Breast epithelium (tissue), 4 donors: ENCODE measurements around the gene GLB1L2. TPM values are rescaled to one million over a fixed set of nuclear protein-coding genes. Genes with fewer than 3 reads are reported as not detected.

Source experiments
- DNase-seq, 2 donors: peaks; one replicate each; pipeline ENCODE4 v3.0.0-alpha.2; 2019; ENCODE audit warnings: low spot score in 2 of 2
- H3K27ac ChIP-seq, 2 donors: fragments of 200-600 bp; sonication (generic) in 1 of 2; one replicate each; pipeline ENCODE4 v1.5.1; 2016 to 2019; ENCODE audit warnings: mild to moderate bottlenecking in 1 of 2
- H3K27me3 ChIP-seq, 2 donors: fragments of 200-600 bp; sonication (generic) in 1 of 2; one replicate each; pipeline versions ENCODE4 v1.5.1 to v1.6.0; 2017 to 2019; ENCODE audit warnings: control low read depth in 1 of 2, mild to moderate bottlenecking in 1 of 2
- H3K36me3 ChIP-seq: fragments of 200-600 bp; one replicate; pipeline ENCODE4 v1.5.1; 2019
- H3K4me1 ChIP-seq, 2 donors: fragments of 200-600 bp; sonication (generic); one replicate each; pipeline ENCODE4 v1.5.1; 2016 to 2019; ENCODE audit warnings: control low read depth in 1 of 2
- H3K4me3 ChIP-seq, 3 donors: fragments of 200-600 bp; sonication (generic); 1 replicate in 2 of 3; 2 replicates in 1 of 3; pipeline ENCODE4 v1.5.1; 2016 to 2019; ENCODE audit warnings: mild to moderate bottlenecking in 3 of 3, moderate library complexity in 2 of 3
- H3K9me3 ChIP-seq, 2 donors: fragments of 200-600 bp; sonication (generic) in 1 of 2; one replicate each; pipeline ENCODE4 v1.5.1; 2016 to 2019; ENCODE audit warnings: control low read depth in 1 of 2
- CTCF ChIP-seq, 3 donors: fragments of 450-650 bp; IDR thresholded peaks; one replicate each; pipeline ENCODE4 v1.5.1; 2016 to 2017; ENCODE audit warnings: antibody characterized with exemption in 3 of 3, mild to moderate bottlenecking in 3 of 3, moderate library complexity in 3 of 3
- POLR2A ChIP-seq: fragments of 450-650 bp; IDR thresholded peaks from one replicate; pipeline ENCODE4 v1.6.1; 2016; ENCODE audit warnings: antibody characterized with exemption, mild to moderate bottlenecking, moderate library complexity
- POLR2AphosphoS5 ChIP-seq, 3 donors: sonication (generic); formaldehyde crosslinking; IDR thresholded peaks; one replicate each; pipeline ENCODE4 v1.6.1; 2017; ENCODE audit warnings: antibody characterized with exemption in 3 of 3
- intact Hi-C: fragments of 100-400 bp; cut with DNase I; formaldehyde crosslinking; loops from one replicate; pipeline ENCODE4 v1.15.1; 2023; ENCODE audit warnings: low total_unique reads
- total RNA-seq, 3 donors: library from RNA; depleted of rRNA; stranded (reverse); fragments of >200 nt; gene quantifications; one replicate each; pipeline ENCODE4 v1.1.0, GENCODE V29; 2016

The GLB1L2 gene
- total RNA-seq, 3 donors from 2014 or later: 3.4 to 11.5 (median 6.6) TPM

GRCh38 chr11:134360050-134360835, 28.5 kb downstream of the GLB1L2 start:
- Histone ChIP-seq H3K27ac (no peak overlapping the region), H3K4me3 (no peak overlapping the region), H3K27me3 (no peaks in the 10 kb centered on the region), H3K9me3 (no peaks in the 10 kb centered on the region), H3K36me3 (no peaks in the 10 kb centered on the region), H3K4me1 (no peaks in the 10 kb centered on the region)
- DNase-seq: peak; percentile 57 to 79
- peak in 2 of 3 donors; percentile 71 to 86 for TF ChIP-seq CTCF (IDR thresholded peaks at IDR 0.05)
- TF ChIP-seq POLR2A: no peak
- TF ChIP-seq POLR2AphosphoS5 (IDR thresholded peaks at IDR 0.05): no peak
- intact Hi-C loops: no loop called here

GRCh38 chr11:134361661-134362060, 29.9 kb downstream of the GLB1L2 start:
- intact Hi-C loops: no loop called here
- H3K27ac ChIP-seq: no peak overlapping the region
- no peaks in the 10 kb centered on the region for H3K36me3 ChIP-seq
- H3K4me3 ChIP-seq: no peak overlapping the region
- peak in 1 of 2 donors; percentile 45 for DNase-seq
- TF ChIP-seq CTCF (IDR thresholded peaks at IDR 0.05): no peak
- TF ChIP-seq POLR2A: no peak
- no peak for TF ChIP-seq POLR2AphosphoS5 (IDR thresholded peaks at IDR 0.05)
- no peaks in the 10 kb centered on the region for H3K9me3 ChIP-seq
- H3K4me1 ChIP-seq: no peaks in the 10 kb centered on the region
- H3K27me3 ChIP-seq: no peaks in the 10 kb centered on the region

GRCh38 chr11:134362192-134362901, 30.6 kb downstream of the GLB1L2 start:
- H3K36me3 ChIP-seq: no peaks in the 10 kb centered on the region
- no peaks in the 10 kb centered on the region for H3K9me3 ChIP-seq
- H3K4me3 ChIP-seq: no peak overlapping the region
- TF ChIP-seq POLR2A (no peak), CTCF (IDR thresholded peaks at IDR 0.05) (no peak), POLR2AphosphoS5 (IDR thresholded peaks at IDR 0.05) (no peak)
- intact Hi-C loops: no loop called here
- H3K27ac ChIP-seq: no peak overlapping the region
- no peaks in the 10 kb centered on the region for H3K4me1 ChIP-seq
- peak in 1 of 2 donors; percentile 45 for DNase-seq
- H3K27me3 ChIP-seq: no peaks in the 10 kb centered on the region

GRCh38 chr11:134363161-134363560, 31.4 kb downstream of the GLB1L2 start:
- no peak overlapping the region for H3K4me3 ChIP-seq
- H3K36me3 ChIP-seq: no peaks in the 10 kb centered on the region
- TF ChIP-seq POLR2A (no peak), POLR2AphosphoS5 (IDR thresholded peaks at IDR 0.05) (no peak), CTCF (IDR thresholded peaks at IDR 0.05) (no peak)
- no peaks in the 10 kb centered on the region for H3K4me1 ChIP-seq
- intact Hi-C loops: no loop called here
- no peaks in the 10 kb centered on the region for H3K9me3 ChIP-seq
- no peaks in the 10 kb centered on the region for H3K27me3 ChIP-seq
- DNase-seq: peak in 1 of 2 donors; percentile 25
- no peak overlapping the region for H3K27ac ChIP-seq

- H3K27me3 ChIP-seq: no peaks in the 10 kb centered on the region
- intact Hi-C loops: no loop called here
- TF ChIP-seq CTCF (IDR thresholded peaks at IDR 0.05): no peak
- no peak for TF ChIP-seq POLR2A
- TF ChIP-seq POLR2AphosphoS5 (IDR thresholded peaks at IDR 0.05): no peak
- H3K4me1 ChIP-seq: no peaks in the 10 kb centered on the region
- H3K9me3 ChIP-seq: no peaks in the 10 kb centered on the region
- H3K36me3 ChIP-seq: no peaks in the 10 kb centered on the region
- H3K4me3 ChIP-seq: no peak overlapping the region
- peak in 1 of 2 donors; percentile 36 for DNase-seq
- H3K27ac ChIP-seq: no peak overlapping the region
Observed at GRCh38 chr11:134363592-134363991, 31.8 kb downstream of the GLB1L2 start.
